Nephron progenitor cell (in vitro differentiated cells): ENCODE data around the gene WNT2B.
A peak's percentile ranks its signal among the peaks of the same experiment; 100 is the strongest.
"Not testable (repeated sequence)": the region's sequence is repeated elsewhere in the genome, so short reads cannot be mapped to it uniquely, and the experiment has no call there.

ENCODE experiments used
- DNase-seq: peaks from one replicate; pipeline ENCODE4 v3.0.0; 2021
- H3K27ac Mint-ChIP-seq: 2 replicates; pipeline ENCODE4 v1.8.0; 2021; ENCODE audit warnings: mild to moderate bottlenecking, moderate library complexity, mixed read lengths
- H3K27me3 Mint-ChIP-seq: 2 replicates; pipeline ENCODE4 v1.8.0; 2021; ENCODE audit warnings: mild to moderate bottlenecking, low read depth, mixed read lengths; ENCODE audit not compliant: poor library complexity
- H3K36me3 Mint-ChIP-seq: 2 replicates; pipeline ENCODE4 v1.8.0; 2021; ENCODE audit warnings: low read depth, mixed read lengths
- H3K4me1 Mint-ChIP-seq: 2 replicates; pipeline ENCODE4 v1.8.0; 2021; ENCODE audit warnings: mixed read lengths
- H3K4me3 Mint-ChIP-seq: 2 replicates; pipeline ENCODE4 v1.8.0; 2021; ENCODE audit warnings: mild to moderate bottlenecking, moderate library complexity, mixed read lengths
- H3K9me3 Mint-ChIP-seq: 2 replicates; pipeline ENCODE4 v1.8.0; 2021; ENCODE audit warnings: mild to moderate bottlenecking, moderate library complexity, mixed read lengths
- CTCF ChIP-seq: fragments of 200-600 bp; sonication (generic); IDR thresholded peaks from 2 replicates; pipeline ENCODE4 v1.5.0; 2021; ENCODE audit warnings: antibody characterized with exemption

WNT2B gene

GRCh38 chr1:112465122-112465521 lies 43.6 kb upstream of the WNT2B start:
- H3K9me3 Mint-ChIP-seq, result no peaks in the 10 kb centered on the region
- H3K4me3 Mint-ChIP-seq, result no peak overlapping the region
- H3K27ac Mint-ChIP-seq, result no peak overlapping the region
- no peak for TF ChIP-seq CTCF
- peaks cover 4% of the 10 kb centered on the region for H3K36me3 Mint-ChIP-seq
- H3K27me3 Mint-ChIP-seq, result peaks cover 12% of the 10 kb centered on the region
- no peak for DNase-seq
- peaks cover 25% of the 10 kb centered on the region for H3K4me1 Mint-ChIP-seq

DNA sequence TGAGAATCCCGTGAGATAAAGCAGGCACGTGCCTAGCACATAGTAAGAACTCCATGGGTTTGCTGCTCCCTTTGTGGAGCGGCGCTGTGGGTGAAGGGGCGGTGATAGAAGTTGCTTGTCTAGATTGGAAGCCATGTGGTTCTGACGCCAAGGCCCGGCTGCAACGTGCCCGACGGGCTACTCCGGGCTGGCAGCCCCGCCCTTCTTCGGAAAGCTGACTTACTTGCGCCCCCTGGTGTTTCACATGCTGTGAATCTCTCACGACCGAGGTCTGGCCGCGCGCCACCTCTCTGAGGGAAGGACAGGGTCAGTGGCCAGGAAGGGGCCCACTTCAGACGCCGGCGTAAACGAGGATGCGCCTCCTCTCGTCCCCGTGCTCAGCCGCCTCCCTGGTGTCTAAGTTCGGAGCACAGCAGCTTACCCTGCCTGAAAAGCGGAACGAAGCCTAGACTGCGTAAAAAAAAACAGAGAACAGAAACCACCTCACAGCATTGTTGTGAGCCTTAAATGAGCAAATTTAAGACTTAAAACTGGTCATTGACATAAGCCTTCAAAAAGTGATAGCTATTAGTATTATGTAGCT lies 42.6 kb upstream of the WNT2B start:
- peak; percentile 94 for DNase-seq
- Mint-ChIP-seq H3K27ac (no peak overlapping the region), H3K36me3 (peaks cover 4% of the 10 kb centered on the region), H3K9me3 (no peaks in the 10 kb centered on the region), H3K4me1 (peaks cover 25% of the 10 kb centered on the region), H3K4me3 (peak overlapping the region; percentile 63), H3K27me3 (peaks cover 12% of the 10 kb centered on the region)
- TF ChIP-seq CTCF, result peak; percentile 75

DNA sequence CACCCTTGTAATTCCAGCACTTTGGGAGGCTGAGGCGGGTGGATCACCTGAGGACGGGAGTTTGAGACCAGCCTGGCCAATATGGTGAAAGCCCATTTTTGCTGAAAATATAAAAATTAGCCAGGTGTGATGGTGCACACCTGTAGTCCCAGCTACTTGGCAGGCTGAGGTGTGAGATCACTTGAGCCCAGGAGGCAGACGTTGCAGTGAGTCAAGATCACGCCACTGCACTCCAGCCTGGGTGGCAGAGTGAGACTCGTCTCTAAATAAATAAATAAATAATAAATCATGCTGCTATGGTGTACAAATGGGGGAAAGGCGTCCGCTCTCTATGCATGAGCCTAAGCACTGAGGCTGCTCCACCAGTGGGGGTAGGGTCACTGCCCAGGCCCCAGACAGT lies 38.4 kb upstream of the WNT2B start:
- not testable (repeated sequence) for H3K36me3 Mint-ChIP-seq, H3K27ac Mint-ChIP-seq, H3K4me3 Mint-ChIP-seq, DNase-seq
- Mint-ChIP-seq H3K4me1 (peaks cover 12% of the 10 kb centered on the region), H3K27me3 (peaks cover 10% of the 10 kb centered on the region), H3K9me3 (peaks cover 18% of the 10 kb centered on the region)

DNA sequence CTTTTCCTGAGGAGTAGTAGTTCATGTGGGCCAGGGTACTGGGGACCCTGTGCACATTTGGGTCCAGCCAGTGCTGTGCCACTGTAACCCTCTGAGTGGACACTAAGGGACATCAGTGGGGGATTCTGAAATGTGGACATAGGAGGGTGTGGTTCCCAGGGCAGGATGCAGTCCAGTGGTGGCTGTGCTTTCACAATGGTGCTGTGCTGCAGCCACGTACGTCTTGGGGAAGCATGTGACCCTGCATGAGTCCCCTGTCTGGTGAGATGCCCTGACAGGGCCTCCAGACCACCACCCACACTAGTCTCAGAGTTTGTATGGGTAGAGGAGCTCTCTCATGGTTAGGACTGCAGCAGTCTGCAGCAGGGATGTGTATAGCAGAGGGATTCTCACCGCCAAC lies 37.8 kb upstream of the WNT2B start:
- peaks cover 6% of the 10 kb centered on the region for H3K4me1 Mint-ChIP-seq
- no peak overlapping the region for H3K4me3 Mint-ChIP-seq
- TF ChIP-seq CTCF, result no peak
- H3K27ac Mint-ChIP-seq, result no peak overlapping the region
- H3K36me3 Mint-ChIP-seq, result no peaks in the 10 kb centered on the region
- peaks cover 23% of the 10 kb centered on the region for H3K9me3 Mint-ChIP-seq
- H3K27me3 Mint-ChIP-seq, result peaks cover 8% of the 10 kb centered on the region
- DNase-seq, result no peak

DNA sequence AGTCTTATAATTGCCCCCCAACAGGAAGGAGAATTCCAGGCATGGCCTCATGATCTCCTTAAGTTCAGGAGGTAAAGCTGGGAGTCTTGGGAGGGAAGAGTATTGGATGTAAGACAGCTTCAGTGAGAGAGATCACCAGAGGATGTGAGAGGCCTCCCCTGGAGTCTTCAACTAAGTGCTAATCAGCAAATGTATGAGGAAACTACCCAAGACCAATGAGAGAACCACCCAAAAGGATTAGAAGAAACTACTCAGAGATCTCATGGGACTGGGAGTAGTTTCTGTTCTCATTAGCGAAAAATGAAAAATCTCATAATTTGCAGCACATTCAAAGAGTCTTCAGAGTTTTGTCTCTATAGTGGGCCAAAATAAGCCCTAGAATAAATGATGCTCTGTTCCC lies 36.6 kb upstream of the WNT2B start:
- no peaks in the 10 kb centered on the region for H3K4me1 Mint-ChIP-seq
- H3K9me3 Mint-ChIP-seq, result peaks cover 35% of the 10 kb centered on the region
- no peak for TF ChIP-seq CTCF
- H3K36me3 Mint-ChIP-seq, result peaks cover 6% of the 10 kb centered on the region
- no peak for DNase-seq
- no peak overlapping the region for H3K27ac Mint-ChIP-seq
- peaks cover 5% of the 10 kb centered on the region for H3K27me3 Mint-ChIP-seq
- H3K4me3 Mint-ChIP-seq, result no peak overlapping the region

DNA sequence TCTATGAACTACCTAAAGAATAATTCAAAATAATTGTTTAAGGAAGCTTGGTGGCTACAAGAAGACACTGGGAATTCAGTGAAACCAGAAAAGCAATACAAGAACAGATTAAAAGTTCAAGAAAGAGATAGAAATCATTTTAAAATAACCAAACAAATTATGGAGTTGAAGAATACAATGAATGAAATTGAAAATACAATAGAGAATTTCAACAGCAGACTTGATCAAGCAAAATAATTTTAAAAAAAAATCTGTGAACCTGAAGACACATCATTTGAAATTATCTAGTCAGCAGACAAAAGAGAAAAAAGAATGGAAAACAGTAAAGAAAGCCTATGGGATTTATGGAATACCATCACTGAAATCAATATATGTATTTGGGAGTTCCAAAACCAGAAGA lies 31.2 kb upstream of the WNT2B start:
- DNase-seq, result no peak
- Mint-ChIP-seq H3K36me3 (peaks cover 19% of the 10 kb centered on the region), H3K9me3 (peaks cover 67% of the 10 kb centered on the region), H3K4me1 (no peaks in the 10 kb centered on the region), H3K27me3 (peaks cover 5% of the 10 kb centered on the region), H3K27ac (no peak overlapping the region), H3K4me3 (no peak overlapping the region)
- TF ChIP-seq CTCF, result no peak
